Right atrium auricular region (tissue), 2 donors: ENCODE measurements around the gene CCDC85C. TPM values are rescaled to one million over a fixed set of nuclear protein-coding genes. Genes with fewer than 3 reads are reported as not detected.

Experiments
- DNase-seq: peaks from one replicate; pipeline ENCODE4 v3.0.0-alpha.2; 2019; ENCODE audit warnings: low spot score
- H3K27ac ChIP-seq, 2 donors: fragments of 200-600 bp; sonication (generic); 1 replicate in 1 of 2; 2 replicates in 1 of 2; pipeline ENCODE4 v1.5.1; 2016 to 2019
- H3K27me3 ChIP-seq, 2 donors: fragments of 200-600 bp; sonication (generic); one replicate each; pipeline versions ENCODE4 v1.5.1 to v1.6.0; 2017 to 2019
- H3K36me3 ChIP-seq: fragments of 200-600 bp; sonication (generic); one replicate; pipeline ENCODE4 v1.5.1; 2016
- H3K4me1 ChIP-seq, 2 donors: fragments of 200-600 bp; sonication (generic); one replicate each; pipeline versions ENCODE4 v1.5.1 to v1.6.0; 2017 to 2019
- H3K4me3 ChIP-seq, 2 donors: fragments of 200-600 bp; sonication (generic); 1 replicate in 1 of 2; 2 replicates in 1 of 2; pipeline ENCODE4 v1.5.1; 2017 to 2019; ENCODE audit warnings: mild to moderate bottlenecking in 1 of 2, moderate library complexity in 1 of 2
- H3K9me3 ChIP-seq, 2 donors: fragments of 200-600 bp; sonication (generic); one replicate each; pipeline ENCODE4 v1.5.1; 2019
- total RNA-seq, 2 donors: library from RNA; depleted of rRNA; stranded (reverse); fragments of >200 nt; gene quantifications; one replicate each; pipeline ENCODE4 v1.1.0, GENCODE V29; 2016
- TF ChIP-seq, protein P1 (sequence below), 2 donors: fragments of 200-600 bp; sonication (generic); IDR thresholded peaks; one replicate each; pipeline ENCODE4 v1.5.1; 2019; ENCODE audit warnings: antibody characterized with exemption in 2 of 2

The CCDC85C gene
- total RNA-seq, 2 donors from 2014 or later: 17.1 to 17.7 TPM

DNA sequence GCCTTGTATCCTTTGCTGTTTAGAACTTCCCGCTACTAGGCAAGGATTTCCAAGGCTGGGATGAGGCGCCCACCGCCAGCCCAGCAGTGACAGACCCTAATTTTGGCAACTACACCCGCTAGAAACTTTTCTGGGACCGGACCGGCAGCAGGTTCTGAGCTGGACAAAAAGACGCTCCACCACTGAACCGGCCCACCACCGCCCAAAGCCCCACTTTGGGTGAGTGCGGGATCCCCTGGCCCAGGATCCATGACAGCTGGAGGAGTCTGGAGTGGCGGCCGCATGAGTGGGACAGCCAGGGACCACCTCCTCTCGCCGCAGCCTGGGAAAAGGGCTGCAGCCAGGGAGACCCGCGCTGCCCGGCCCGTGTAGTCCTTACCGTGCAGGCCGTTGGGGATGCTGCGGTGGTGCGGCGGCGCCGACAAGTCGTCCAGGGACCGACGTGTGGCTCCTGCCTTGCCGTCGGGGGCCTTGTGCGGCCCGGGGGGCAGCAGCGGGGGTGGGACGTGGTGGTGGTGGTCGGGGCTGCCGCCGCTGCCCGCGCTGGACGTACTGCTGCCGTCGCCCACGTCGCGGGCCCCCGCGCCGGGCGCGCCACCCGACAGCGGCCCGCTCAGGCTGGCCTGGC, 1.1 kb downstream of the CCDC85C start:
- no peaks in the 10 kb centered on the region for H3K36me3 ChIP-seq
- TF ChIP-seq, protein P1, sequence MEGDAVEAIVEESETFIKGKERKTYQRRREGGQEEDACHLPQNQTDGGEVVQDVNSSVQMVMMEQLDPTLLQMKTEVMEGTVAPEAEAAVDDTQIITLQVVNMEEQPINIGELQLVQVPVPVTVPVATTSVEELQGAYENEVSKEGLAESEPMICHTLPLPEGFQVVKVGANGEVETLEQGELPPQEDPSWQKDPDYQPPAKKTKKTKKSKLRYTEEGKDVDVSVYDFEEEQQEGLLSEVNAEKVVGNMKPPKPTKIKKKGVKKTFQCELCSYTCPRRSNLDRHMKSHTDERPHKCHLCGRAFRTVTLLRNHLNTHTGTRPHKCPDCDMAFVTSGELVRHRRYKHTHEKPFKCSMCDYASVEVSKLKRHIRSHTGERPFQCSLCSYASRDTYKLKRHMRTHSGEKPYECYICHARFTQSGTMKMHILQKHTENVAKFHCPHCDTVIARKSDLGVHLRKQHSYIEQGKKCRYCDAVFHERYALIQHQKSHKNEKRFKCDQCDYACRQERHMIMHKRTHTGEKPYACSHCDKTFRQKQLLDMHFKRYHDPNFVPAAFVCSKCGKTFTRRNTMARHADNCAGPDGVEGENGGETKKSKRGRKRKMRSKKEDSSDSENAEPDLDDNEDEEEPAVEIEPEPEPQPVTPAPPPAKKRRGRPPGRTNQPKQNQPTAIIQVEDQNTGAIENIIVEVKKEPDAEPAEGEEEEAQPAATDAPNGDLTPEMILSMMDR (IDR thresholded peaks at IDR 0.05): no peak
- peak overlapping the region; percentile 24 to 84 for H3K4me3 ChIP-seq
- H3K4me1 ChIP-seq: peaks cover 2 to 67% of the 10 kb centered on the region in 2 donors
- no peak for DNase-seq
- no peaks in the 10 kb centered on the region for H3K9me3 ChIP-seq
- no peaks in the 10 kb centered on the region for H3K27me3 ChIP-seq
- peak overlapping the region; percentile 76 to 77 for H3K27ac ChIP-seq

DNA sequence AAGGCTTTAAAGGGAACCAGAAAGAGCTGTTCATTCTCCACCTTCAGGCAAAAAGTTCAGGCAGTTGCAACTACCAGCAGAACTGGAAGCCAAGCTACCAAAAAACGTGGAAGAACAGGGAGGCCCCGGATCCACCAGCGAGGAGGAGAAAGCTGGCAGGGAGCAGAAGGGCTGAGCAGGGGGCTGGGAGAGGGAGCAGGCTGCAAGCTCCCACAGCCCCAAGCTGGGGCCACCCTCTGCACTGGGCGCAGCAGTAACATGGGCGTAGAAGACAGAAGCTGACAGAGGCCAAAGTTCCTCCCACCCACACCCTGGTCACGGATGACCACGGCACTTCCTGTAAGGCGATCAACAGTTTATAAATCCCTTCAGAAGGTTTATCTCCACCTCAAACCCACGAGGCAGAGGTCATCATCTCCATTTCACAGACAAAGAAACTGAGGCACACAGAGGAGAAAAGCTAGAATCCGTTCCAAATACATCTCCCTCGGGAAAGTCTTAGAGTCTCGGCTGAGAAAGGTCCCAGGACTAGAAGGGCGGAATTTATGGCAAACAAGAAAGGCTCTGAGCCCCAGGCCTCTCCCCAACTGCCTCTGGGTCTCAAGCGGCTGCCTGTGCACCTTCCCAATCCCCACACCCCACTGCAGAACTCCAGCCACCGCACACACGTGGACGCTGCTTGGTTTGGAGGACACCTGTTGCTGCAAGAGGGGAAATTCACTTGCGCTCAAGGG, 1.8 kb downstream of the CCDC85C start:
- Histone ChIP-seq H3K4me3 (peak overlapping the region; percentile 24 to 84), H3K4me1 (peaks cover 2 to 74% of the 10 kb centered on the region in 2 donors), H3K27ac (peak overlapping the region; percentile 76 to 77), H3K36me3 (no peaks in the 10 kb centered on the region), H3K9me3 (no peaks in the 10 kb centered on the region), H3K27me3 (no peaks in the 10 kb centered on the region)
- TF ChIP-seq, protein P1 (IDR thresholded peaks at IDR 0.05): no peak
- no peak for DNase-seq

DNA sequence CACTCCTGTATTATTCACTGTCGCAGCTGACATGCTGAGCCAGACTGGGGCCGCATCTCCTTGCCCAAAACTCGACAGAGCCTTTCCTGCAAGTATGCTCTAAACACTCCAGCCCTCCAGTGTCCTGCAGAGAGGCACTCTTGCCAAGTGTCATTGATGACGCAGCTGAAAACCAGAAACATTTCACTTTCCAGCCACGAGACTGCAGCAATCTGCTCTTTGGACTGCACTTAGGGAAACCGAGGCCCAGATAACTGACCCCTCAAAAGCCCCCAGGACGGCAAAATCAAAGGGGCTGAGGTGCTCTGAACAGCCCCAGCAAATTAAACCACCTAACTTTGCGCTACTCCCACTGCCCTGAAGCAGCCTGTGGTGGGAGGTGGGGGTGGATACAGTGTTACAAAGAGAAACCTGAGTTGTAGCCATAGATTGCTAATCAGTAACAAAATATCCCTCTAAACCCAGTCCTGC, 2.6 kb downstream of the CCDC85C start:
- peaks cover 2 to 82% of the 10 kb centered on the region in 2 donors for H3K4me1 ChIP-seq
- TF ChIP-seq, protein P1 (IDR thresholded peaks at IDR 0.05): no peak
- H3K27me3 ChIP-seq: no peaks in the 10 kb centered on the region
- peak; percentile 66 for DNase-seq
- peak overlapping the region in 1 of 2 donors; percentile 84 for H3K4me3 ChIP-seq
- no peaks in the 10 kb centered on the region for H3K36me3 ChIP-seq
- H3K9me3 ChIP-seq: no peaks in the 10 kb centered on the region
- peak overlapping the region; percentile 76 to 77 for H3K27ac ChIP-seq

DNA sequence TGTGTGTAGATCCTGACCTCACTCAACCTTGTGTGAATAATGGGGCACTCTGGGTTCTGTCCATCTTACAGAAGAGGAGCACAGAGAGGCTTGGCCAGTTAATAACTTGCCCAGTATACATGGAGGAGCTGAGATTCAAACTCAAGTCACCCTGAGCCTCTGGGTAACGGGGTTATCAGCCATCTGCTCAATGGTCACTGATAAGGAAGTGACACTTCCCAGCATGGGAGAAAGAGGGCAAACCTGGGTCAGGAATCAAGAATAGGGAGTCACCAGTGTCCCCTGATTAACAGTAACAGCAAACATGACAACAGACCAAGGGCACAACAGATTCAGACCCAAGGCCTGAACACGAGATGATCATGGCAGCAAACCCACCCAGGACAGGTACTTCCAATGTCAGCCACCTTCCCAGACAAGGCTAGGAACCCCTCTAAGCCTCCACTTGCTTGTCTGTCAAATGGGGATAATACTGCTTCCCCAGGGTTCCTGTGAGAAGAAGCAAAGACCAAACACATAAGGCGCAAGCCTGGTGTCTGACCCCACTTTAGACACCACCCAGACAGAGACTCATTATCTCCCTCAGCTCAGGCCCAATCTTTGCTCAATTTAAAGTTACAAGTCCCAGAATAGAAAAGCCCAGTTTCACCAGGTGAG, 3.6 kb downstream of the CCDC85C start:
- Histone ChIP-seq H3K27ac (peak overlapping the region in 1 of 2 donors; percentile 76), H3K9me3 (no peaks in the 10 kb centered on the region), H3K27me3 (no peaks in the 10 kb centered on the region), H3K4me1 (peaks cover 2 to 85% of the 10 kb centered on the region in 2 donors), H3K4me3 (no peak overlapping the region), H3K36me3 (no peaks in the 10 kb centered on the region)
- TF ChIP-seq, protein P1 (IDR thresholded peaks at IDR 0.05): no peak
- DNase-seq: no peak

DNA sequence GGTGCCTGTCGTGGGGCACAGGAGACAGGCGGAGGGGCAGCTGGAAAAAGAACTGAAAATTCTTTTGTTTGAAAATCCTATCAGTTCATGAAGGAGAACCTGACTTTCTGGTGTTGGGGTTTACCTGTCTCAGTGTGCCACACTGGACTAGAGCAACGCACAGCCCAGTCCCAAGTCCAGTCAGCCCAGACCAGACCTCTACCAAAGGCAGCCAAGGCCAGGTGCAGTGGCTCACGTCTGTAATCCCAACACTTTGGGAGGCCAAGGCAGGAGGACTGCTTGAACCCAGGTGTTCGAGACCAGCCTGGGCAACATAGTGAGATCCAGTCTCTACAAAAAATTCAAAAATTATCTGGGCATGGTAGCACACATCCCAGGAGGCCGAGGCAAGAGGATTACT, 4.6 kb downstream of the CCDC85C start:
- no peak for DNase-seq
- H3K36me3 ChIP-seq: no peaks in the 10 kb centered on the region
- H3K9me3 ChIP-seq: no peaks in the 10 kb centered on the region
- TF ChIP-seq, protein P1 (IDR thresholded peaks at IDR 0.05): no peak
- no peak overlapping the region for H3K4me3 ChIP-seq
- H3K4me1 ChIP-seq: peaks cover 2 to 89% of the 10 kb centered on the region in 2 donors
- H3K27ac ChIP-seq: no peak overlapping the region
- no peaks in the 10 kb centered on the region for H3K27me3 ChIP-seq
